ENCODE data around the gene CDK5RAP2. TPM values are rescaled to one million over a fixed set of nuclear protein-coding genes. Genes with fewer than 3 reads are reported as not detected.

The CDK5RAP2 gene
- total RNA-seq, 4 donors from 2014 or later = 28.9 to 62.3 (median 40.0) TPM

DNA sequence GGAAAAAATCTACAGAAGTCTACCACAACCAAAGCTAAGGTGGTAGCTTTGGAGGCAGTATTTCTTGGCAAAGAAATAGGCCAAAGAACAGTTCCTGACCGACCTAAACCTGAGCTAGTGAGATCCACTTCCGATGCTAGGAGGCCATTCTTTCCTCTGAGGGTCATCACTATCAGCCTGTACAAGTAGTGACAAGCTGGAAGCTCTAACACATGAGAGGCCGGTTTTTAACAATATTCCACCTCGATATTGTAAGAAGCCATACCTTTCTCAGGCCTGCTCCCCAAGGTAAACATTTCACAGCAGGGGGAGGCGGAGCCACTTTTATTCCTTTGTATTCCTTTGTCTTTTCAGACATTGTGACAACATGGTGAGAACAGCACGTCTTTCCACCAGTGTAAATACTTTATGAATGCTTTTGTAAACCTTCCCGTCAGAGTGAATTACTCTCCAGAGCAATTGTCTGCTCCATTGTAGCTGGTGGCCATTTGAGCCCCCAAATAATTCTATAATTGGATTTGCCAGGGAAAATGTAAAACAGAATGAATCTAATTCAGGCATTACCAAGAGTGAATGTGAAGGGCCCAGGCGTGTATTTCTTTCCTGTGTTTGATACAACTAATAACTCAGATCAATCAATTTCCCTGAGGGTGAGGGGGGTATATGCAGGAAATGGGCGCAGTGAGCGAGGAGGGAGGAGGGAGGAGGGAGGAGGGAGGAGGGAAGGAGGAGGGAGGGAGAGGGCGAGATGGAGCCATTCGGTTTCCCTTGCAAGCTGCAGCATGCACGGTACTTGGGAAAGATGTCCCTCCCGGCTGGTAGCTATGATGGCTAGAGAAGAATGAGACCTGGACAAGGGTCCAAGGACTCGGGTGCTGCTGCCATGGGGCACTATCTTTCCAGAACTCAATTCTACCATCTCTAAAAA is 166.6 kb downstream of the CDK5RAP2 start:
- H3K27ac ChIP-seq = no peak overlapping the region
- intact Hi-C loops (cut with DNase I; ENCODE audit: low total_unique reads) = no loop called here

GRCh38 chr9:120412425-120412951 is 167.5 kb downstream of the CDK5RAP2 start:
- TF ChIP-seq, protein P1, sequence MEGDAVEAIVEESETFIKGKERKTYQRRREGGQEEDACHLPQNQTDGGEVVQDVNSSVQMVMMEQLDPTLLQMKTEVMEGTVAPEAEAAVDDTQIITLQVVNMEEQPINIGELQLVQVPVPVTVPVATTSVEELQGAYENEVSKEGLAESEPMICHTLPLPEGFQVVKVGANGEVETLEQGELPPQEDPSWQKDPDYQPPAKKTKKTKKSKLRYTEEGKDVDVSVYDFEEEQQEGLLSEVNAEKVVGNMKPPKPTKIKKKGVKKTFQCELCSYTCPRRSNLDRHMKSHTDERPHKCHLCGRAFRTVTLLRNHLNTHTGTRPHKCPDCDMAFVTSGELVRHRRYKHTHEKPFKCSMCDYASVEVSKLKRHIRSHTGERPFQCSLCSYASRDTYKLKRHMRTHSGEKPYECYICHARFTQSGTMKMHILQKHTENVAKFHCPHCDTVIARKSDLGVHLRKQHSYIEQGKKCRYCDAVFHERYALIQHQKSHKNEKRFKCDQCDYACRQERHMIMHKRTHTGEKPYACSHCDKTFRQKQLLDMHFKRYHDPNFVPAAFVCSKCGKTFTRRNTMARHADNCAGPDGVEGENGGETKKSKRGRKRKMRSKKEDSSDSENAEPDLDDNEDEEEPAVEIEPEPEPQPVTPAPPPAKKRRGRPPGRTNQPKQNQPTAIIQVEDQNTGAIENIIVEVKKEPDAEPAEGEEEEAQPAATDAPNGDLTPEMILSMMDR (IDR thresholded peaks at IDR 0.05) = no peak
- TF ChIP-seq POLR2A (IDR thresholded peaks at IDR 0.05) = no peak
- Histone ChIP-seq H3K9me3 (no peaks in the 10 kb centered on the region), H3K27me3 (no peaks in the 10 kb centered on the region), H3K27ac (no peak overlapping the region), H3K4me3 (no peak overlapping the region), H3K36me3 (no peaks in the 10 kb centered on the region), H3K4me1 (no peaks in the 10 kb centered on the region)
- intact Hi-C loops (cut with DNase I; ENCODE audit: low total_unique reads) = no loop called here
- DNase-seq = no peak

More for the DNA sequence above, 166.6 kb downstream of the CDK5RAP2 start:
- no peak for DNase-seq
- TF ChIP-seq, protein P1 (IDR thresholded peaks at IDR 0.05) = no peak
- TF ChIP-seq POLR2A (IDR thresholded peaks at IDR 0.05) = no peak
- Histone ChIP-seq H3K36me3 (no peaks in the 10 kb centered on the region), H3K9me3 (no peaks in the 10 kb centered on the region), H3K4me1 (no peaks in the 10 kb centered on the region), H3K4me3 (no peak overlapping the region), H3K27me3 (no peaks in the 10 kb centered on the region)

DNA sequence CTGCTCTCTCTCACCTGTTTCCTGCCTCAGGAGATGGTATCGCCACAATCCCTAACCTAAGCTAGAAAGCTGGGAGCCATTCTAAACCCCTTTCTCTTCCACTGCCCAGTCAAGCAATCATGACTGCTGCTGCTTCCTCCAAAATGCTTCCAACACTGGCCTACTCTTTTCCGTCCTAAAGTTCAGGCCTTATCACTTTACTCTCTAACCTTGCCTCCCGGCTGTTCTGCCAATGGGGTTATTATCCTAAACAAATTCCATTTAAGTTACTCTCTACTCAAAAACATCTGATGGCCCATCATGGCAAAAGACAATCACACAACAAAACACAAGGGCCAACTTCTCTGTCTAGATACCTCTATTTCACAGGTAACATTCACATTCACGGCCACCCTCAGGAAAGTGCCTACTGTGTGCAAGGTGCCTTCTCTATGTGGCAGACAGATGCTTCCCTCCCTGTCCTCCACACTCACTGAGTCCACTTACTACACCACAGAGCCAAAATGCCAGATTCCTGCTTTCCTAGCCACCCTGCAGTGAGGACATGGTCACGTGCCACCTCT is 168.0 kb downstream of the CDK5RAP2 start:
- Histone ChIP-seq H3K4me1 (no peaks in the 10 kb centered on the region), H3K4me3 (no peak overlapping the region), H3K27me3 (no peaks in the 10 kb centered on the region), H3K36me3 (no peaks in the 10 kb centered on the region), H3K27ac (no peak overlapping the region), H3K9me3 (no peaks in the 10 kb centered on the region)
- intact Hi-C loops (cut with DNase I; ENCODE audit: low total_unique reads) = no loop called here
- no peak for TF ChIP-seq POLR2A (IDR thresholded peaks at IDR 0.05)
- TF ChIP-seq, protein P1 (IDR thresholded peaks at IDR 0.05) = no peak
- no peak for DNase-seq

GRCh38 chr9:120410925-120411501 is 169.0 kb downstream of the CDK5RAP2 start:
- DNase-seq = no peak
- Histone ChIP-seq H3K27ac (no peak overlapping the region), H3K27me3 (no peaks in the 10 kb centered on the region), H3K36me3 (no peaks in the 10 kb centered on the region), H3K9me3 (no peaks in the 10 kb centered on the region), H3K4me1 (no peaks in the 10 kb centered on the region), H3K4me3 (no peak overlapping the region)
- no peak for TF ChIP-seq POLR2A (IDR thresholded peaks at IDR 0.05)
- TF ChIP-seq, protein P1 (IDR thresholded peaks at IDR 0.05) = no peak
- intact Hi-C loops (cut with DNase I; ENCODE audit: low total_unique reads) = no loop called here
